Kidney tubule cell (primary cell): ENCODE data around the gene DDX27.

Experiments used
- DNase-seq: peaks from one replicate; pipeline ENCODE4 v3.0.0-alpha.2; 2018; ENCODE audit warnings: low spot score

The DDX27 gene

DNA sequence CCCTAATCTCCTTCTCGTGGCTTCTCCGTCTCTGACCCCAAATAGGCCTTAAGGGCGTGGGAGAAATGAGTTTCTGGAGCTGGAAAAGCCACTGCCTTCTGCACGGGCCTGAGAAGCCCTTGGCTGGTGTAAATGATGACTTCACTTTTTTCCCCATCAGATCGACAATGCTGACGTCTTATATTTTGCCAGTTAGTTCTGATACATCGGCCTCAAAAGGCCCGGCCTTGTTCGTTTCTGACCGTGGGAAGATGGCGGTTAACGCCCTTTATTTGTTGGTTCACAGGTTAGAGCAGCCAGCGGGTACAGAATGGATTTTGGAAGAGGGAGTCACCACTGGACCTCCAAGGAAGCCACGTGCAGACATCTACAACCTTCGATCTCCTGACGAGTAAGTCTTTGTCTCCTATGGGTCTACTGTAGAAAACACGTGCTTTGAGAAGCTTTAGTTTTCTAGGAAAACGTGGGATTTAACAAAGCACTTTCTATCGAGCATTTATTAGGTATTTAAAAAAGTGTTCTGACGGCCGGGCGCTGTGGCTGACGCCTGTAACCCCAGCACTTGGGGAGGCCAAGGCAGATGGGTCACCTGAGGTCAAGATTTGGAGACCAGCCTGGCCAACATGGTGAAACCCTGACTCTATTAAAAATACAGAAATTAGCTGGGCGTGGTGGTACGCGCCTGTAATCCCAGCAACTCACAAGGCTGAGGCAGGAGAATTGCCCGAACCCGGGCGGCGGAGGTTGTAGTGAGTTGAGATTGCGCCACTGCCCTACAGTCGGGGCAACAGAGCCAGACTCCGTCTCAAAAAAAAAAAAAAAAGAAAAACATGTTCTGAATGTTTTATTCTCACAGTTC, 59.8 kb downstream of the DDX27 start:
- peak; percentile 49 for DNase-seq

DNA sequence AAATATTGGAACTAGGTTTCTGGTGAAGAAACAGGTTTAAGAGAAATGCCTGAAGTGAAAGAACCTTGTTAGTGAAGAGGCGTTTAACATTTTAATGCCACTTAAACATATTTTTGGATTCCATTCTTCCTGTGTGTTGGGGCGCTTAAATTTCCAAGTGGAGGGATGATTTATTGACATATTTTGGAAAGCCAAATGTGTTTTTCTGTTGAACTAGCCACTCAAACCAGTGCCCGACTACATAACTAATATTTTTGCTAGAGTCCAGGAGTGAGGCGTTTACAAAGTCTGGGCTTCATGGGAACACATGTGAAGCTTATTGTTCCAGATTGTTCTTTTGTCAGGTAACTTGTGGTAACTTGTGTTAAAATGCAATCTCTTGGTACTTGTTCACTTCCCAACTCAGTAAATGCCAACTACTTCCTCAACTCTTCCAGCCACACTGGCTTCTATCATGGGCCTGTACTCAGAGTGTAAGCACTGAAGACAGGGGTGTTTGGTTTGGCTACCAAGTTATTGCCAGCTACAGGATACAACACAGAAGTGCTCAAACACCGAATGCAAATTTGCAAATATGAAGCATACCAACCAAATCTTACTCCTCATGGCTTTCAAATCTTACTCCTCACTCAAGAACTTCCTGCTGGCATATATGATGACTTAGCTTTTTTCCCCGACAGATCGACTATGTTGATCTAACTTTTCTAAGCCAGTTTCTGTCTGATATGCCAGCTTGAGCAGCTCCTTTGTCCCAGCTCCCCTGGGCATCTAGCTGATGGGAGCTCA, 60.7 kb downstream of the DDX27 start:
- DNase-seq, result peak; percentile 28

DNA sequence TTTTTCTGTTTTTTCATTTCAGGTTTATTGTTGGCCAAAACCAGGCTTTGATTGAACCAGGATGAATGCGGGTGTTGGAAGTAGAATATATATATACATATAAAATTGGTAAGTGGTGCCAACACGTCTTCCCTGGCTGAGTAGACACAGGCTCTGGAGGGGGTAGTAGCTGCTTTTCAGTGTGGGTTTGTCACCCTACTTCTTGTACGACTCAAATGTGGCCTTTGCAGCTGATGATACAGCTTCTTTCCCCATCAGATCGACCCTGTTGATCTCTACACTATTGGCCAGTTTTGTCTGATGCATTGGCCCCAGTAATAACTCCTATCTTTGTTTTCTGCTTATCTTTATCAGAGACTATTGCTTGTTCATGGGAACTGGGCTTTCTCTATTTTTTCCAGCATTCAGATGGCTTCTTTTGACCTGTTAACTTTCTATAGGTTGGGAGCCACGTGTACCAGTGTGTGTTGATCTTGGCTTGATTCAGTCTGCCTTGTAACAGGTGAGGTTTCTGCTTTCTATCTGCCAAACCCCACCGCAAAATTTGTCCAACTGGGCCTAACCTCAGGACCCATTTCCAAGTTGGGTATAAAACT, 61.3 kb downstream of the DDX27 start:
- peak; percentile 14 for DNase-seq

DNA sequence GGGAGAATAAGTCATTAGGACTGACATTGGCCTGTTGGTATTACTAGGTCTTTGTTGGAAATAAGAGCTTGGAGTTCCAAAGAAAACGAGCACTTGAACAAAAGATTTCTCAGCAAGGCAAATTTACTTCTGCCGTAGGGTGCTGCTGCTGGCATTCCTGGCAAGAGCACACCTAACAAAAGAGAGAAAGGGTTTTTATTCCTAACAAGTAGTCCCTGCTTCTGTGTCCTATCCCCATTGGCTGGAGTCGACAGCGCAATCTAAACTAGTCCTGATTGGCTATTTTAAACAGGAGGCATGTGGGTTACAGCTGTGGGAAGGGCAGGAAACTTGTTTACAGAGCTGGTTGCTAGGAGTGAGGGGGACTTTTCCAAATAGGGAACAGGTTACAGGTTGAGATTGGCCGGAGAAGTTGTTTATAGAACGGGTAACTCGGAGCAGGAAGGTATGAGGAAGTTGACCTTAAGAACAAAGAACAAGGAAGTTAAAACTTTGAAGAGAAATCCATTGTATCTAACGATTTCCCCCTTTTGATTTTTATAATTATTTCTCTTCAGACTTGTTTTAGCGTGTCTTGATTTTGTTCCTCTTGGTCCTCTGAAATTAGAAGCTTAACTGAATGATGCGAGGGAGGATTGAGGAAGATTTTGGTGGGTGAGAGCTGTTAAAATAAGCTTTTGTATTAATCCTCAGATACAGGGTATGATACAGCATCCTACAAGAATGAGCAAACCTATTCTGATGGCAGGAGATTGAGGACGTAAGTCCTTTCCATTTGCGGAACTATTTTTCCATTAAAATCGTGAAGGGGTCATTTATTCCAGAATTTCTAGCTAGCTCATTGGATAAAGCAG, 62.1 kb downstream of the DDX27 start:
- peak; percentile 75 for DNase-seq

DNA sequence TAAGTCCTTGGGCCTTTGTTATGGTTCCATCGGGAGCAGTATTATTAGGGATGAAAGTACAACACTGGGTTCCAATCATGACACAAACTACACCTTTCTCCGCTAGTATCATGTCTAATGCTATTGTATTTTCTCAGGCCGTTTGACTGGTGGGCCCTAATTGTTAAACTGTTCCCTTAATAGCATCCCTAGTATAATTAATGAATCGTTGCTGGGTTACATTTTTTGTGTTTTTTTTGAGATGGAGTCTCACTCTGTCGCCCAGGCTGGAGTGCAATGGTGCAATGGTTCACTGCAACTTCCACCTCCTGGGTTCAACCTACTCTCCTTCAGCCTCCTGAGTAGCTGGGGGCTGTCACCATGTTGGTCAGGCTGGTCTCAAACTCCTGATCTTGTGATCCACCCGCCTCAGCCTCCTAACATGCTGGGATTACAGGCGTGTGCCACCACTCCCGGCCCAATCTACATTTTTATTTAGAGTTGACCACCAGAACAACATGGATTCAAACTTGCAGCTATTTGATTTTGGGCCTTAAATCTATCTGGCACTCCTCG, 62.8 kb downstream of the DDX27 start:
- no peak for DNase-seq

DNA sequence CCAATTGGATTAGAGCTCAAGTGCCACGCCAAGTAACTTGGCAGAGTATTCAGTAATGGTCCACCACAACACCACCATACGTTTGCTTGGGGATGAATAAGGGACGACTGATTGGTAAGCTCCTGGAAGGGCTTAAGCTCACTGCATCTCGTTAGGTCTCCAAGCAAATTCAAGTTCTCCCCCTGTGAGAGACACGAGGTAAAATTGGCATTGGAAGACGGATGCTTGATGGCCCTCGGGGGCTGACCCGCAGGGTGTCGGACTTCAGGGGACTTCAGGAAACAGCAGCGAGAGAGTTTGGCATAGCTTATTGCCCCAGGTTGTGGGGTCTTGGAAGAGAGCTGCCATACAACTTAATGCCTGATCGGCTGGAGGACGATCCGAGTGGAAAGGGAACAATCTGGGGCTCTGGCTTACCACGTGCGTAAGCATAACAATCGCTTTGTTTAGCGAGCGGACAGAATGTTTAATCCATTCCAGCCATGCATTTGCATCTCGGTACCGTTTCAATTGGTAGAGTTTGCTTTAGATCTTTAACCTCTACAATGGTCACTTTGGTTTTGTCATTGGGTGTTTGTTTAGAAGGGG, 63.5 kb downstream of the DDX27 start:
- no peak for DNase-seq

DNA sequence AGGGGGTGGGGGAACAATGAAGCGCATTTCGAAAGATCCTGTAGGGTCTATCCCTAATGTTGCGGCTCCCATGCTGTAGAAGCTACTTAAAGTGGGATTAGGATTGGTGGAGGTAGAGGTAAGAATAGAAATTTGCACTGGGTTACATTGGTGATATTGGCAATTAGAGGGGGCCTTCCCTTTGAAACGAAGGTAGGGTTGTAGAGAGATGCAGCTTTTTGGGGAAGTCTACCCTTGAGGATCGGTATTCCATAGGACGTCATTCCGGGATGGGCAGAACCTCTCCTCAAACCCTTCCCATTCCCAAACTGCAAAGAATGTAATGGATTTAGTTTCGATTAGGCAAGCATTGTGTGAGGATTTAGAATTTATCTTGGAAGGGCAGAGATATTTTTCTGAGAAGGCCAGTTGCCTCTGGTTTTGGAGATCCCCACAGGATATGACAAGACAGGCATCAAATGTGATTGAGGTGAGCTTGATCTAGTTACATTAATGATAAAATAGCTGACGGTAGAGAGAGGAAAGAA, 64.0 kb downstream of the DDX27 start:
- DNase-seq, result no peak

DNA sequence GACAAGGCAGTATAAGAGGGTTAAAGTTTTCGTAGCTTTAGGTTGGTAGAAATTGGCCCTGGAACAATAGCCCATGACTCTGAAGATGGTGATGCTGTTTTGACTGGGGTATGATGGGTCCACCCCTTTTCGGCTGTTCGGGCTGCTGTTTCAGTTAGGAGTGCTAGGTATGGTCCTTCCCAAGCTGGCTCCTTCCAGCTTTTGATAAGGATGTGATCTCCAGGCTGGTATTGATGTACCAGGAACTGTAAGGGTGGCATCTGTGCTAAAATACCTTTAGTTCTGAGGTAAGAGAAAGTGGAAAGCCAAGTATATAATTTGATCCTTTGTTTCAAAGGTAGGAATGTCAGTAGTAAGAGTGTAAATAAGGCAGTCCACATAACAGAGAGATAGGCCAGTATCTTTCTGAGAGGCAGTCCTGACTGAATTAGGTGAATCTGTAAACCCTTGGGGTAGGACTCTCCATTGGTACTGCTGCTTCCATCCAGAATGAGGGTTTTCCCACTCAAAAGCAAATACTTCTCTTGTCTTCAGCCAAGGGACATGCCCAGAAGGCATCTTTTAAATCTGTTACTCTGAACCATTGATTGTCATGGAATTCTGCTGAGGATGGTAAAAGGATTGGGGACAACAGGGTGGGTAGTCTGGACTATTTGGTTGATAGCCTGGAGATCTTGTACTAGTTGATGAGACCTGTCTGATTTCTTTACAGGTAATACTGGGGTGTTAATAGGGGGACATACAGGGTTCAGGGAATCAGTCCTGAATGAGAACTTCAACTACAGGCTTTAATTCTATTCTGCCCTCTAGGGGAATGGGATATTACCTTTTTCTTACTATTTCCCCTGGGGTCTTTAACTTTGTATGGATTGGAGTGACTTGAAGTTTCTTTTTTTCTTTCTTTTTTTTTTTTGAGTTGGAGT, 64.7 kb downstream of the DDX27 start:
- DNase-seq, result peak; percentile 13

DNA sequence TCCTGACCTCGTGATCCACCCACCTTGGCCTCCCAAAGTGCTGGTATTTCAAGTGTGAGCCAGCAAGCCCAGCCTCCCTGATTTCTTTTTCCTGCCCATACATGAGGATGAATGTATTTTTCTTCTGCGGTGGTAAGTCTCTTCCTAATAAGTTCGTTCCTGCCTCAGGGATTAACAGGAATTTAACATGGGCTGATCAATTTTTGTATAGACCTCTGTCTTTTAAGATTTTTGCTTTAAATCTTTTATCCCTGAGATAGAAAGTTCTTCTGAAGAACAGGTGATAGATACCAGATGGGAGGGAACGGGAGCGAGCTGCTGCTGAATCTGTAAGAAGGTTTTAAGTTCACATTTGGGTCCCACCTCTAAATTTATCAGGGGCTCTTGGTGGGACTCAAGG, 65.6 kb downstream of the DDX27 start:
- DNase-seq, result no peak

DNA sequence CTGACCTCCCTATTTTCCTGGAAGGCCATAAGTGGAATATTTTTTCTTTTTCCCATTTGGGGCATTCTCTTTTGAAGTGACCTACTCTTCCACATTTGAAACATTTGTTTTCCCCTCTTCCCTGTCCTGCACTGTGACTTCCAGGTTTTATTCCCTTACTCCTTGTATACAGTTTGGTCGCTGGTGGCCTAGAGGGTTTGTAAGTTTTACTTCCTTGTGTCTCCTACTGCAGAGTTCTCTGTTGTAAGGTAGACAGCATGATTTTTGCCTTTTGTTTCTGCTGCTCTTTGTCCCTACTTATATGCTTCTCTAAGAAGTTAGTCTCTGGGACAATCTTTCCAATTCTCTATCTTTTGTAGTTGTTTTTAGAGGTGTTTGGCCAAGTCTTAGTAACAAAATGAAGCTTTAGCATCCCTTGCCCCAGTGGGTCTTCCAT, 66.0 kb downstream of the DDX27 start:
- DNase-seq, result peak; percentile 7

DNA sequence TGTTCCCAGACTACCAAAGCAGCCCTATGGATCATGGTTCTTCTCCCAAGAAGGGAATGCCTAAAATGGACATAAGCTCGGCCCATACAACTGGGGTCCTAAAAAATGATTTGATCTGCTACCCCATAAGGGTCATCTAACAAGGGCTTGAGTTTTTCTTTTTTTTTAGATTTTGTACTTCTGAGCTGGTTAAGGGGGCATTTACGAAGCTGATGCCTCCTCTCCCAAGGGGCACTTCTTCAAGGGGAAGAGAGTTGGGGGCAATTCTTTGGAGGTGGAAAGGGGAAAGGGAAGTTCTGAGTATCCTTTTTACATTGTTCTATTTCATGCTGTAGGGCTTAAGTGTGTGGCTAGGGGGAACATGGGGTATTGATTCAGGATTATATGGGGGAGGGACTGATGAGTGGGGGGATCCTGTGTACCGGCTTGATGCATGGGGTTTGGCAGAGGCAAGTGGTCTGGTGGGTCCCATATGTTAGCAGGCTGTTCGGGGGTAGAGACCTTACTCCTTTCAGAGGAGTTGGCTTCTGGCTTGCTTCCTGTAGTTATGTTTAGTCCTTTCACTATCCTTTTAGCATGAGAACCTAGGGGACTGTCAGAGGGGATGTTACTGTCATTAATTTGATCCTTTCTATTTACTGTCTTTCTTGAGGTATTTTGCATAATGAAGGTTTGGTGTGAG, 66.7 kb downstream of the DDX27 start:
- DNase-seq, result no peak

DNA sequence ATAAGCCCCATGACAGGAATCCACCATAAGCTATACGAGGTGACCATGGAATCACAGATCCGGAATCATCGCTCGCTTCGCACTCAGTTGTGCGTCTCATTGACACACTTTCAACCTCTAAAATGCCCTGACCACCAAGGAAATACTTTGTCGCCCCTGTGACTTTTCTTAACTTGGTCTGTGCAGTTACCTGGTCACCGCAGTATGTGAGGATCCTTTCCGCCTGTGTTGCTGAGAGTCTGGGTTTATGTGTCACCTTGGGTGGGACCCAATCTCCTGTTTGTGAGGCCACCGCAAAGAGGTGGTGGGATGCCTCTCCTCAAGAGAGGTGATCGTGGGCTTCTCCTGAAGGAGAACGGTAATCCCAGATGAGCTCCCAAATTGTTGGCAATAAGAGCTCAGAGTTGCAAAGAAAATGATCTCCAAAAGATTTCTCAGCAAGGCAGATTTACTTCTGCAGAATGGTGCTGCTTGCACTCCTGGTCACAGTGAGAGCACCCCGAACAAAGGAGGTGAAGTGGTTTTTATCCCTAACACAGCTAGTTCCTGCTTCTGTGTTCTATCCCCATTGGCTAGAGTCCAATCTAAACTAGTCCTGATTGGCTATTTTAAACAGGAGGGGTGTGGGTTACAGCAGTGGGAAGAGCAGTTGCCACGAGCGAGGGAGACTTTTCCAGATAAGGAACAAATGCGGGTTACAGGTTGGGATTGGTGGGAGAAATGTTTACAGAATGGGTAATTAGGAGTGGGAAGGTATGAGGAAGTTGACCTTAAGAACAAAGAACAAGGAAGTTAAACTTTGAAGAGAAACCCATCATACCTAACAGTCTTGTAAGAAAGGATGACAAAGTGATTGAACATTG, 67.7 kb downstream of the DDX27 start:
- peak; percentile 90 for DNase-seq

DNA sequence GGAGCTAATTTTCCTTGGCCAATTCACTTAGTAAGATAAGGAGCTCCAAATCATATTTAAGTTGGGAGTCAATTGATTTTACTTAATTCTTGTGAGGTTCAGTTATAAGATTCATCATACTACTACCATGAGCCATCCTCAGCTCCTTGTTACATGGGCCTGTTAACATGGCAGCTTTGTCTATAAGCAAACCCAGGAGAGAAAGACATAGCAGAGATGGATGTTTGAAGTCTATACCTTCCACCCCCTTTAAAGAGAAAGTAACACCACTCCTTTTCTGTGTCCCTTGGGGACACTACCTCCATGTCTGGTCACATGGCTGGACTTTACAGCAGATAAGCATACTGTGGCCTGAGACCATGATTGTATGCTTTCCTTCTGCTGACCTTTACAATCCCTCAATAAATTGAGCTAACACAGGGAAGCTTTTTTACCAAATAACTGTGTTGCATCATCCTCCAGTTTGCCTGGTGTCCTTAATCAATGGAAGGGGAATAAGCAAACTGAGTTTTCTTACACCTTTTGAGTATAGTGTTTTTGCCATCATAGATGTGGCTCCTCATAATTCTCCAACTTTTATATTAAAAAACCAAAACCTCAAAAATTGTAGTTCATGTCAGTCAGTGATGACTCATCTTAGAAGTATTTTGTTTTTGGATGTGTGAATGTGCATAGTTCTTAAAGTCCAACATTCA, 68.5 kb downstream of the DDX27 start:
- peak; percentile 41 for DNase-seq

DNA sequence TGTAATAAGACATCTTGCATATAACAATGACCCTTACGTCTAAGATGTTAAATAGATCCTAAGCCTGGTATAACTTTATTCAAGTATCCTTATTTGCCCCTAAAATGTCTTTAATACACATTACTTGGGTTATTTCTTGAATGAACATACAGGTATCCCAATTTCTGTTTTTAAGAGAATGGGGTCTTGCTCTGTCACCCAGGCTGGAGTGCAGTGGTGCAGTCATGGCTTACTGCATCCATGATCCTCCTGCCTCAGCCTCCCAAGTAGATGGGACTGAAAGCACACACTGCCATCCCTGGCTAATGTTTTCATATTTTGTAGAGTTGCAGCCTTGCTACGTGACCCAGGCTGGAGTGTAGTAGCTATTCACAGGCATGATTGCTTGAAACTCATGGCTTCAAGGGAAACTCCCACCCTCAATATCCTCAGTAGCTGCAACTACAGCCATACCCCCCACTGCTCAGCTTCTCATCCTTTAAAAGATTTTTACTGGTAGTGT, 69.1 kb downstream of the DDX27 start:
- no peak for DNase-seq

DNA sequence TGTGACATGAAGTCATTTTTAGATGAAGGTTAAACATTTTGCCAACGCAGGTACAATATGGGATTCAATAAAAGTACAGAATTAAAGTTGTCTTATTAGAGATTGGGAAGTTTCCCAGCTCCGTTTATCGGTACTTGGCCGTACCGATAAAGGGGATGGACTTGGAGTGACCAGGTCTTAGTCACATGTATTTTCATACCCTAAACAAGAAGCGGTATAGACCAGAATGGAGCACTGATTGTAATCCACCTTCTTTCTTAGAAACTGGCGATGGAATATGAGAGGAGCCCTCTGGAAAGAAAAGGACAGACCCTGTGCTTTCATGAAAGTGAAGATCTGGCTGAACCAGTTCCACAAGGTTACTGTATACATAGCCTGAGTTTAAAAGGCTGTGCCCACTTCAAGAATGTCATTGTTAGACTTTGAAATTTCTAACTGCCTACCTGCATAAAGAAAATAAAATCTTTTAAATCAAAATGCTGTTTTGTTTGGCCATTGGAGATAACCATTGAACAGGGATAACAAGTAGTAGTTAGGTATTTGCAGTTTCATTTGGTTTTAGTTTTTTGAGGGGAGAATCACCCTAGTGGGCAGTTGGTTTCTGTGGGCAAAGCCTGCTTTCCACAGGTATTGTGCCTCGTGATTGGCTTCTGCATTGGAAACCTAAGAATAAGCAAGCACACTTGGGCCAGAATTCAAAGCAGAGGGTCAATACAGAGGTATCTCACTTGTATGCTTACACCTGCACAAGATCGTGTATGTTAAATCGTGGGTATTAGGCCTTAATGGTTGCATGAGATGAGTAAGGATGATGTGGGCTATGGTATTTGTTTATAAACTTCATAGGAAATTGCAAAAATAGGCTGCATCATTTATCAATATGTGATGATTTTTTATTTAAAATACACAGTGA, 69.8 kb downstream of the DDX27 start:
- no peak for DNase-seq

DNA sequence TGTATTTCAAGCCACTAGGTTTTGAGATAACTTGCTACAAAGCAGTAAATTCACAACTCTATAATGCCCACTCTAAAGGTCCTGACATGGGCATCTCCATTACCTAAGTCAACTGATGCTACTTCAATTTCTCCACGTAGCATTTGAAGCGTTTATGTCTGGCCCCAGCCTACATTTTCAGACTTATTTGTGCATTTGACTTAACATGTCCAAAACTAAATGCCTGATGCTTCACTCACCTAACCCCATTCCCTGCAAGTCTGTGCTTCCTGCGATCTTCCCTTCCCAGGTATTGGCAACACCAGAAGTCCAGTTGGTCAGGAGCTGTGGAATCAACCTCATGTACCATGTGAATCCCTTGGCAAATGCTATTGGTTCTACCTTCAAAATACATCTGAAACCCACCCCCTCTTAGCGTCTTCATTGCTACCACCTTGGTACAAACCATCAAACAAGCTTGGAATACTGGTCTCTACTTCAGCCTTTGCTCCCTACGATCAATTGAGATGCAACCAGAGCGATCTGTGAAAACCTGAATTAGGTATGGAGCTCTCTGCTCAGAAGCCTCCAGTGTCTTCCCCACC, 71.5 kb downstream of the DDX27 start:
- peak; percentile 16 for DNase-seq
